GM19240 (cell line): ENCODE results near the gene IER5.

Experiments used
- DNase-seq: peaks from one replicate; pipeline ENCODE4 v3.0.0; 2011; ENCODE audit warnings: low spot score; ENCODE audit not compliant: insufficient read length

The IER5 gene

DNA sequence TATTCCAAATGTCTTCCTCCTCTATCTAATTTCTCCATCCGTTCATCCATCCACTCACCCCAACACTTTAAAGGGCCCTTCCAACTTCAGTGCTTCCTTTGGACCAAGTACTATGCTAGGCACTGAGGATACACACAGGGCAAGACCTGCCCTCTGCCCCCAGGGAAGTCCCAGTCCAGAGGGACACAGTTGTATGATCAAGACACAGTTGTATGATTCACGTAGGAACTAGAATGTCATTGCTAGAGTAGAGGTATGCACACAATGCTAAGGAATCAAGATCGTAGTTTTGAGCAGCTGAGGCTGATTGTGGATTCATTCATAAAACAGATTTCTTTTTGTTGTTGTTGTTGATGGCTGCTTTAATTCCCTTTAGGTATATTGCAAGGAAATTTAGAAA is 11.6 kb upstream of the IER5 start:
- DNase-seq: no peak

DNA sequence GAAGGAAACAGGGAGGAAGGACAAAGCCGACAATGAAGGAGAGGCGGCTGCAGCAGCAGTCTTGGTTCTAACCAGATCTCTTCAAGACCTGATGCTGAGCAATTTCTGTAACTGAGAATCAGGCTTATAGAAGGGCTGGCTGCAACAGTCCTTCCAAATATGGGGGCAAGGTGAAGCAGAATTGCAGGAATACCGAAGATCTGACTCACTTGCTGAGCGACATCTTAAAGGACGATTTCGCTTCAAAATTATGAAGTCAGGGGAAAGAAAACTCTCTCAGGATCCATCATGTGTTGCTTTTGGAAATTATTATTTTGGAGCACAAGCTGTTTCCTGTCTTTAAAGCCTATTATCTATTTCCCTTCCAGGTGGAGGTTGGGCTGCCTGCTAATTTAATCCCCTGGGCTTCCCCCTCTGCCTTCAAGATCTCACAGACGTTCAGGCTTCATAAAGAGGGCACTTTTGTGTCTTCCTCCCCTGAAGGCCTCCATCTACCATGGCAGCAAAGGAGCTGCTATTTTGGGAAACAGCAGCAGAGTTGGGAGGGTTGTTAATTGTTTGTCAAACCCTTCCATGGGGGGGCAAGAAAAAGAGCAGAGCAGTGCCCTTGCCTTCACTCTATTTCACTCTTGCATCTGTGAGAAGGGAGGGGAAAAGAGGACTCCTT is 10.8 kb upstream of the IER5 start:
- DNase-seq: no peak

DNA sequence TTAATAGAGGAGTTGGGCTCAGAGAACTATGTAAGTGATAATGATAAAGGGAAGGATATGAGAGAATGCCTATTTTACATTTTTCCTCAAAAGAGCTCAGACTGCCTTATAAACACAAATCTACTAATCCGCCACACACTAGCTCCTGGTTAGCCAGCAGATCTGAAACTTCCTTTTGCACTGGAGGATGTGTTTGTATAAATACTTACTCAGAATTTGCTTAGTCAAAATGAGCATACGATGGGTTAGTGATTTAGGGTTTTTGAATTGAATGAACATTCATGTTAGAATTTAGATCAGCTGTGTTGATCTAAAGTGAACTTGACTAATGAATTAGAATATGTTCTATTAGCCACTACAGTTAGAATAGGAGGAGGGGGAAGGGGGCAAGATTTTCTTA is 9.1 kb upstream of the IER5 start:
- DNase-seq: no peak

DNA sequence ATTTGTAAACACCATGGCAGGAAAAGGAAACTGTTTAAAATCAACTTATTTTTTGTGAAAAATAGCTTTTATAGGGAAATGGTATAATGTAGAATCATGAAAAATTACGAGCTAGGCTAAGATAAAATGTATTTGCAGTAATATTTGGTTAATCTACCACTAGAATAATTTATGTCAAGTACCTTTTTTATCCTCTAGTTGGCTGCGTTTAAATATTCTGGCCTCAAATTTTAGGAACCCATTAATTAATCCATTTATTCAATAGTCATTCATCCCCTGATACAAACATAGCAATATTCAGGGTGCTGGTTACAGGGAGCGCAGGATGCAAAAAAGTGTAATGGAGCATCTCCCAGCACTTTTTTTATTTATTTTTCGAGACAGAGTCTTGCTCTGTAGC is 8.6 kb upstream of the IER5 start:
- DNase-seq: no peak

DNA sequence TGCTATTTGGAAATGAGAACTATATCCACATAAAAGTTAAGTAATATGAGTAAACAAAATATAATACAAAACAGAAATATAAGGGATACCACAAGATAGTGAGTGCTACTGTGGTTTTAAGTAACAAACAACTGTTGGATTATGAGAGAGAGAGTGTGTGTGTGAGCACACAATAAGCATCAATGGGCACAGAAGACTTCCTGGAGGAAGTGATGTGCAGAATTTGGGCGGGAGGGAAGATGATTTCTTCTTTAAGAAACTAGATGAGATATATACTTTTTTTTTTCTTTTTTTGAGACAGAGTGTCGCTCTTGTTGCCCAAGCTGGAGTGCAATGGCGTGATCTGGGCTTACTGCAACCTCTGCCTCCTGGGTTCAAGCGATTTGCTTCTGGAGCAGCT is 7.9 kb upstream of the IER5 start:
- no peak for DNase-seq

DNA sequence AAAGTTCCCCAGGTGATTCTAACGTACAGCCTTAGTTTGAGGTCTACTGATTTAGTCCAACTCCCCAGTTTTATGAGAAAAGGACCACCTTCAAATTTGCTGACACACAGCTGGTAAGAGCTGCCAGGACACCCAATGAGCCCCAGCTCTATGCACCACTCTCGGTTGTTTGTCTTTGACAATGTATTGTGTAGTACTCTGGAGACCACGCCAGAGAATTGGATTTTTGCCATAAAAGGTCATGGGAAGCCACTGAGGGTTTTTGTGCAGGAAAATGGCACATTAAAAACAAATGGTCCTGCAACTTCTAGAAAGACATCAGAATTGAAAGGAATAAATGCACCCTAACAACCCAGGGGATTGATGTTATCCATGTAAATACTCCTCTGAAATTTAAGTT is 7.1 kb upstream of the IER5 start:
- DNase-seq: no peak

DNA sequence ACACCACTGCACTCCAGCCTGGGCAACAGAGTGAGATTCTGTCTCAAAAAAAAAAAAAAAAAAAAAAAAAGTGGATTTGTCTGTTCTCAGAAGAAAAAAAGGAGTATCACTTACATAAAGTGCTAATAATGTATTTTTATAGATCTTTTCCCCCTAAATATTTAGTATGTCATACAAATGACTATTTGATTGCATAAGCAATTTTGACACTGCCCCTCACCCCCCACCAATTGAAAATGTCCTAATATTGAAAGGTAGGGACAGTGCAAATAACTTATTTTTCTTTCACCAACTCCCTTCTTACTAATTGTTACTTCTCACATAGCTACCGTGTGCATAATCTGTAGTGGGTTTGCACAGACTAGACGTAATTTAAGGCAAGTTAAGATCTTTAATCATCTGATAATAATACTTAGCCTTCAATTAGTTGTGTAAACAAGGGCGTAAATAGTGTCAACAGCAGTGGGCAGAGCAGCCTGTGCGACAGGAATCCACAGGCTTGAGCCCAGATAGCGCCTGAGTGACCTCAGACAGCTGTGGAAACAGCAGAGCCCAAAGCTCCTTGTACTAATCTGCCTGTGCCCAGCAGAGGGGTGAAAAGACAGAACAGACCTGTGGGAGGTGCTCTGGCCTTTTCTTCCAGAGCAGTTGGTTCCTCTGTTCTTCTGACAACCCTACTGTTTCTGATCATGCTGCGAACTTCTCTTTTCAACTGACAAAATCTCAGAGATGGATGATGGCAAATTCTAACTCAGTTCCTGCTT is 4.5 kb upstream of the IER5 start:
- DNase-seq: peak; percentile 53

DNA sequence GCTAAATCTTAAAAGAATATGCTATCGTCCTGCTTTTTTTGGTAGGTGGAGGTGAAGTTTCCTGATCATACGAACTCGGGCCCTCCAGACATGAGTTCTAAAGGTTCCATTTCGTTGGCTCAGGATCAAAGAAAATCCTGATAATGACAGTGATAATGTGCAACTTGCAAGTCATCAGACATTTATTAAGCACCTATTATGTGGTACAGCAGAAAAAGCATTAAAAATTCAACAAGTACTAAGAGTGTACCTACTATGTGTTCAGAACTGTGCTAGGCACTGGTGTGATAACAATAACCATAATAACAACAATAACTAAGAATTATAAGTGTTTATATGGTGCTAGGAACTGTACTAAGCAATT is 3.9 kb upstream of the IER5 start:
- DNase-seq: no peak

DNA sequence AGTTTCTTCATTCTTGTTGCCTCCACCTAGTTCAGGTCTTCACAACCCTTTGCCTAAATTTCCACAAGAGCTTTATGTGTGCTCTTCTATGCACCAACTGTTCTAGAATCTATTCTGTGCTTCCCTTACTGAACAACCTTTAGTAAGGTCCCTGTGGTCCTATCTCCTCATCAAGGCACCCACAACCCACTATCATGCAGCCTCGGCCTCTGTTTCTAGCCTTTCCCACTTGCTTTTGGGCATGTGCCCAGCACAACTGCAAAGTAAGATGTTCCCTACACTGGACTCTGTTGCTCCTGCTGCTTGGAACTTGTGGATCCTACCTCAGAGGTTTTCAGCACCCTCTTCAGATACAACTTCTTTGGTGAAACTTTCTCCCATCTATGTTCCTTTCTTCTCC is 2.4 kb upstream of the IER5 start:
- DNase-seq: no peak

DNA sequence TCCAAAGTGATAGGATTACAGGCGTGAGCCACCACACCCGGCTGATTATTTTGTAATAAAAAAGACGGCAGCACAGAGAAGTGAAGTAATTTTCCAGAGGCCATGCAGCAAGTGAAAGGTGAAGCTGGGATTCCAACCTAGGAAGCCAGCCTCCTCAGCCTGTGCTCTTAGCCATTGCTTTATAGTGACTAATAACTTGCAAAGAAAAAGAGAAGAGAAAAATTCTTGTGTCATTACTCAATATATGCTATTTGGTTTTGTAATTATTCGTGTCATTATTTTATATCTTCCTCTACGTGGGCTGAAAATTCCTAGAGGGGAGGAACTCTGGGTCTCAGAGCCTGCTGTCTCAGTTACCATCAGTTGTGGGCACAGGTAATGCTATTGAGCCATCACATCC is 1.6 kb upstream of the IER5 start:
- DNase-seq: no peak

DNA sequence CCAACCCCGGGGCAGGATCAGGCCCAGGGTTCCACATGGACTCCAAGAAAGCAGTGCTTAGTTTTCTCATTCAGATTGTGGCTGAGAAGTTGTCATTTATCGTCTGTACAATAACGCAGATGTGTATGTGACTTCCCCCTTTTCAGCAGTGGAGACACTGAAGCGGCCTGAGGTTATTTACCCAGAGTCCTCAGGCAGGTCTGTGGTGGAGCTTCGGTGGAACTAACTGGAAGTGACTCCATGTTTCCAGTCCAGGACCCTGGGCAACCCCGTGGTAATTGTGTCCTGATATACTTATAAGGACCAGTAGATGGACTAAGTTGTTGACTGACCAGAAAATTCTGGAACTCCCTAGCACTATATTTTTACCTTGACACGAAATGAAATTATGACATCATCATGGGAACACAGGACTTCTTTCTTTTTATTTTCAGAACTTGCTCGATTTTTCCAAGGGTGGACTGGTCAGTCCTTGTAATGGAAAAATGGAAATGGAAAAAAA is 1.0 kb upstream of the IER5 start:
- no peak for DNase-seq

DNA sequence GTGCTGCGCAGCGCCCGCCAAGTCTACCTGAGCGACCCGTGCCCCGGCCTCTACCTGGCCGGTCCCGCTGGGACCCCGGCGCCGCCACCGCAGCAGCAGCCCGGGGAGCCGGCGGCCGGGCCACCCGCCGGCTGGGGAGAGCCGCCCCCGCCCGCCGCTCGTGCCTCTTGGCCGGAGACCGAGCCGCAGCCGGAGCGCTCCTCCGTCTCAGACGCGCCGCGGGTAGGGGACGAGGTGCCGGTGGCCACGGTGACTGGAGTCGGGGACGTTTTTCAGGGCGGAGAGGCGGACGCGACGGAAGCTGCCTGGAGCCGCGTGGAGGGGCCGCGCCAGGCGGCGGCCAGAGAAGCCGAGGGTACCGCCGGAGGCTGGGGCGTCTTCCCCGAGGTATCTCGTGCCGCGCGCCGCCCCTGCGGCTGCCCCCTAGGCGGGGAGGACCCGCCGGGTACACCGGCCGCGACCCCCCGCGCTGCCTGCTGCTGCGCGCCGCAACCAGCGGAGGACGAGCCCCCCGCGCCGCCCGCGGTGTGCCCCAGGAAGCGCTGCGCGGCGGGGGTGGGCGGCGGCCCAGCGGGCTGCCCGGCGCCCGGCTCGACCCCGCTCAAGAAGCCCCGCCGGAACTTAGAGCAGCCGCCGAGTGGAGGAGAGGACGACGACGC is 646 bp downstream of the IER5 start:
- DNase-seq: no peak

DNA sequence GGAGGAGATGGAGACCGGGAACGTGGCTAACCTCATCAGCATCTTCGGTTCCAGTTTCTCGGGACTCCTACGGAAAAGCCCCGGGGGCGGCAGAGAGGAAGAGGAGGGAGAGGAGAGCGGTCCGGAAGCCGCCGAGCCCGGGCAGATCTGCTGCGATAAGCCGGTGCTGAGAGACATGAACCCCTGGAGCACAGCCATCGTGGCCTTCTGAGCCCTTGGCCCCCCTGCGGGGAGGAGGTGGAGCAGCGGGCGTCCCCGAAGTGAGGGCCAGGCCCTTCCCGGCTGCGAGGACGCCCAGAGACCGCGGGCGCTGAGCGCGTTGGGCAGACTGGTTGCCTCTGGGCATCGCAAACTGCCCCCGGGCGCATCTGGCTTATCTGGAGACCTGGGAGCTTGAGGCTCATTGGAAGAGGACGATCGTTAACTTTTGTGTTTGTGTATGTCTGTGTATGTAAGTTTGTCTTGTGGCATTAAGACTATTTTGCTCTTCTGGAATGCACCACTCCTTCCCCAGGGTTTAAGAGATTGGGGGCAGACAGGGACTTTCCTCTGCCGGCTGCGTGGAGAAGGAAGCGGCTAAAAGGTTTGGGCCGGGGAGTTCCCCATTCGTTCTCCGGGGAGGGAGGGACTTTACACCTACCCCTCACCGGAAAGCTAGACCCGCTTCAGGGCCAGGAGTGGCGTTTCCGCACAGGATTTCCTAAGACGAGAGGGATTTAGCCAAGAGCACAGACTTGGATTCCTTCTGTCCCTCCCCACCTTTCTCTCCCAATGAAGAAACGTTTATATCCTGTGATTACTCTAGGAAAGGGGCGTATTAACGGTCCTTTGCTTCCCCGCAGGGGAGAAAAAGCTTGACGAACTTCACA is 1.4 kb downstream of the IER5 start:
- no peak for DNase-seq

DNA sequence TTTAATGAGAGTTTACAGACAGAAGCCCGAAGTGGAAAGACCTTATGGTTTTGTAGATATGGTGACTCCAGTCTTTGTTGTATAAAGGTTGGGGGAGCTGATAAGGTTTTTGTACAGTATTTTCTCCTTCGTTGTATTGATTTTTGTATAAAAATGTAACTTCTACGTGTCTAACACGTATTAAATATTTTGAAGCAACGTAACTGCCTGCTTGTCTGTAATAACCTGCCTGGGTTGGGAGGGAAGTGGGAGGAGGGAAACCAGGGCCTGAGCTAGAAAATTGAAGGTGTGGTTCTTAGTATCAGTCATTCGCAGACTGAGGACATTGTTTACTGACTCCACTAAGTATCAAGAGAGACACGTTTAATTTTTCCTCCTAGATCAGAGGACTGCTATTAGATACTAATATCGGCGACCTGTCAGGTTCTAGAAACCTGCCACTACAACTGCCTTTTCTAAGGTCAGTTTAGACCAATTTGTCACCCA is 2.2 kb downstream of the IER5 start:
- no peak for DNase-seq

DNA sequence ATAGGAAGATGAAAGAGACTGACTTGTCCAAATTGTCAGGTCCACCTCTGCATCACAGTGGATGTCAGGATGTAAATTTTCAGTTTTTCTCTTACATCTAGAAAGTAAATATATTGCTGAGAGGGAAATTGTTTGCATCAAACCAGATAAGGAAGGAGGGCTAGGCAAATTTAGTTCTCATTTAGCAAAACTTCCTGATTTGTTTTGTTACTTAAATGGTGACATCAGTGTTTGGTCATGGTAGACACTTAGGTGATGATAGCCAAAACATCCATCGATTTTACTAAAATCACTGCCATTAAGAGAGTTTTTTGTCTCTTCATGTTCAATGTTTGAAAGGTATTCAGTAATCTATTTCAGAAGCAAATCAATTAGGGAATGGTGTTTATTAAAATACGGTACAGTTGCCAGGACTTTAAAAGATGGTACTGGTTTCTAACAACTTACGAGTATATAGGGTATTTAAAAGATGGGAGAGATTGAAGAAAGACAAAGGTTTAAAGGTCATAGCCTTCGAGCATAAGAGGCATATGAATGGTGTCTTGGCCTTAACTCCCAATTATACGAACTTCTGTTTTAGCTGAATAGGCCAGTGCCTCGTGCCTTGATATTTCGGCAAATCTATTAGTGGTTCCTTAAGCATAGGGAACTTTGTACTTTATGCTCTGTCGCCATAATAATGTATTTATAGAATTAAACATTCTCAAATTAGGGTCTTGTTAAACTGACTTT is 3.0 kb downstream of the IER5 start:
- DNase-seq: no peak

DNA sequence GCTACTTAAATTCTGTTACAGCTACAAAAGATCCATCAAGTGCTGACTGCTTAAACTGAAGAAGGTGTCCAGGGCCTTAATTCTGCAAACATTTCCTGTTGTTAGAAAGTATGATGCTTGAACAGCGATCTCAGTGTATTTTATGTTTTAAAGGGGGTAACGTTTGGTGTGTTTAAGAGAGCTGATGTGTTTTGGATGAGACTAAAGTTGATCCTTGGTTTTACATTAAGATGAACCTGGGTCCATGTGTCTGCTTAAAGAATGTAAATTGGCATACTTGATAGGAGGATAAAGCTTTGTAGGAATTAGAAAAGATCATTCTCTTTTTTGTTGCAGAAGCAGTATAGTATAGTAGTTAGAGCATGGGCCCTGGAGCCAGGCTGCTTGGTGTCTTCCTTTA is 3.6 kb downstream of the IER5 start:
- no peak for DNase-seq

DNA sequence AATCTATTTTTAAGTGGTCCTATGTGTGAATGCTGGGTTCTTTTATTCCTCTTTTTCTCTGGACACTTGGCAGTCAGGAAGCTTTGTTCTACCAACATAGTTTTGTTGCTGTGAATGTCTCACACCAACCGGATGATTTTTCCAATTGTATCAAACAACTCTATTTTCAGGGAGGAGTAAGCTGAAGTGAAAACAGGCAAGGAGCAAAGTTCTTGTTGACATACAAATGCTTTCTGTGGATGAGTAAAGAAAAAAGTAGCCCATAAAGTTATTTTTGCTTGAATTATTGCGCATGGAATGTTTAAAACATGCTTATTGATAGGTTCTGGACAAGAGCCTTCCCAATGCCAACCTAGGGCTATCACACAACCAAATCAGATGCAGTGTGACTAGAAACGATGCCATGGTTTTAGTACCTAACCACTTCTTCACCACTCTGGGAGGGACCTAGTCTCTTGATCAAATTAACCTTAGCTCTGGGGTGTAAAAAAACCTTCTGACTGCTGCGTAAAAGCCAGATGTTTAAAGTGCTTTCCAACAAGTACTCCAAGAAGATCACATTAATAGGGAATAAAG is 4.5 kb downstream of the IER5 start:
- DNase-seq: no peak

DNA sequence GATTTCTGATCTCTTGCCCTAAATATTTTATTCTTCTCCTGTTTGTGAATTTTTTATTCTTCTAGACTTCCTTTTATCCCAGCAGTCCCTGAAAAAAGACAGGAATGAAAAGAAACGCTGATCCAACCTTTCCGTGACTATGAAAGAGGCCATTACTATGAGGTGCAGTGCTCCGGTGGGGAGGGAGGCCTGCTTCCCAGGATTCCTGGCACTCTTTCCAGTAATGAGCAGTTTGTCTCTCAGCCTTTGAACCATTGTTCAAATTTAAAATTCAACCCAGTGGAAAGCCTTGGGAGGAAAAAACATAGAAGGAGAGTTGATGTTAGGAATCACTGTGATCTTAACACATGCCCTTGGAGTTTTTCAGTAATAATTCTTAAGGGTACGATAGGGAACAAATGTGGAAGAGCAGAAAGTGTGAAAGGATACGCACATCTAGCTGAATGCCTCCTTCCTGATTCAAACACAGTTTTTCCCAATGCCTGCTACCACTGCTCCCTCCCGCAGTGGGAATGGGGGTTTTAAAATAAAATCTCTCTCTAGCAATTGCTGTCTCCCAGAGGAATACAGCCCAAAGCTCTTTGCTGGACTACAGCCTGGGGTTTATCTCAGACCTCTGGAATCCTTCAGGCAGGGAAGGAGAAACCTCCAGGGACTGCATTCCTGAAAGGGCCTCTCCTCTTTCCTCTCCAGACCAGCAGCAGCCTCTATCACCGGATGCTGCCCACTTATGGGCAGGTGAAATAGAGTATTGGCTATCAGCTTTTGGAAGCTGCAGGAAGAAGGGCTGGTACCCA is 6.1 kb downstream of the IER5 start:
- no peak for DNase-seq

DNA sequence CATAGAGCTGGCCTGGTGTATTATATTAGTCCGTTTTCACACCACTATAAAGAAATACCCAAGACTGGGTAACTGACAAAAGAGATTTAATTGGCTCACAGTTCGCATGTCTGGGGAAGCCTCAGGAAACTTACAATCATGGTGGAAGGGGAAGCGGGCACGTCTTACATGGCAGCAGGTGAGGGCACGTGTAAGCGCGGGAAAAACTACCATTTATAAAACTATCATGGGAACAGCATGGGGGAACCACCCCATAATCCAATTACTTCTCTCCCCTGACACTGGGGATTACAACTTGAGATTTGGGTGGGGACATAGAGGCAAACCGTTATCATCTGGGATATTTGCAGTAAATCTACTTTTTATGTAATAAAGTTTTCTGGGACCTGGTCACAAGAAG is 6.8 kb downstream of the IER5 start:
- DNase-seq: no peak

DNA sequence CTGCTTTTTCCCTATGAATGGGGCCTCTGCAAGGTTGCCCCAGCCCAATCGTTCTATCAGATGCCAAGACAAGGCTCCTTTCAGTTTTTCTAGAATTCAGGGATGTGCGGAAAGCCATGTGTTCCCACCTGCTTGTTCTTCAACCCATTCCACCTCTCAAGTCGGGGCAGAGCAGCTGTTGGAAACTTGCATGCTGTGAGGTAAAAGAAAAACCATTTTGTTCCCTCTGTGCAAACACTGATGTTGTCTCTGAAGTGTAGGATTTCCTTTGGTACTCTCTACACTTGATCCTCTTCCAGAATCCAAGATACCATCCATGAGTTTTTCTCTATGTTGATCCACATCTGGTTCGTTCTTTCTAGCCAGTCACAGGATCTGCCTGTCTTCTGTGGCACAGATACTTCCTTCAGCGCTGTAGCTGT is 7.3 kb downstream of the IER5 start:
- no peak for DNase-seq
